ENCODE results near the gene C12orf50.

Gene C12orf50

GRCh38 chr12:87981495-87981894, 47.7 kb downstream of the C12orf50 start:
- no peak for TF ChIP-seq POLR2AphosphoS5 (IDR thresholded peaks at IDR 0.05; ENCODE audit: low read depth, low read length)
- TF ChIP-seq FOXP2 (optimal IDR thresholded peaks at IDR 0.05; ENCODE audit: borderline replicate concordance, extremely low read depth, extremely low read length, insufficient read depth) = no peak
- TF ChIP-seq REST (IDR thresholded peaks at IDR 0.05; ENCODE audit: insufficient read depth in 1 of 2, low read depth in 2 of 2, low read length in 2 of 2) = no peak
- no peak for TF ChIP-seq SIN3A (IDR thresholded peaks at IDR 0.05; ENCODE audit: borderline replicate concordance, insufficient read depth, low read length)
- TF ChIP-seq TAF1 (IDR thresholded peaks at IDR 0.05; ENCODE audit: borderline replicate concordance, insufficient read depth, low read length) = no peak

- TF ChIP-seq SIN3A (IDR thresholded peaks at IDR 0.05; ENCODE audit: borderline replicate concordance, insufficient read depth, low read length) (no peak), TAF1 (IDR thresholded peaks at IDR 0.05; ENCODE audit: borderline replicate concordance, insufficient read depth, low read length) (no peak), REST (IDR thresholded peaks at IDR 0.05; ENCODE audit: insufficient read depth in 1 of 2, low read depth in 2 of 2, low read length in 2 of 2) (no peak), FOXP2 (optimal IDR thresholded peaks at IDR 0.05; ENCODE audit: borderline replicate concordance, extremely low read depth, extremely low read length, insufficient read depth) (no peak)
These were observed 53.3 kb downstream of the C12orf50 start for GRCh38 chr12:87975879-87976278.

GRCh38 chr12:87967871-87968270, 61.3 kb downstream of the C12orf50 start:
- TF ChIP-seq REST (IDR thresholded peaks at IDR 0.05; ENCODE audit: insufficient read depth in 1 of 2, low read depth in 2 of 2, low read length in 2 of 2) (no peak), TAF1 (IDR thresholded peaks at IDR 0.05; ENCODE audit: borderline replicate concordance, insufficient read depth, low read length) (no peak), SIN3A (IDR thresholded peaks at IDR 0.05; ENCODE audit: borderline replicate concordance, insufficient read depth, low read length) (no peak), POLR2AphosphoS5 (IDR thresholded peaks at IDR 0.05; ENCODE audit: low read depth, low read length) (no peak), FOXP2 (optimal IDR thresholded peaks at IDR 0.05; ENCODE audit: borderline replicate concordance, extremely low read depth, extremely low read length, insufficient read depth) (no peak)

- TF ChIP-seq TAF1 (IDR thresholded peaks at IDR 0.05; ENCODE audit: borderline replicate concordance, insufficient read depth, low read length) (no peak), SIN3A (IDR thresholded peaks at IDR 0.05; ENCODE audit: borderline replicate concordance, insufficient read depth, low read length) (no peak), POLR2AphosphoS5 (IDR thresholded peaks at IDR 0.05; ENCODE audit: low read depth, low read length) (no peak), REST (IDR thresholded peaks at IDR 0.05; ENCODE audit: insufficient read depth in 1 of 2, low read depth in 2 of 2, low read length in 2 of 2) (no peak), FOXP2 (optimal IDR thresholded peaks at IDR 0.05; ENCODE audit: borderline replicate concordance, extremely low read depth, extremely low read length, insufficient read depth) (no peak)
These were observed 68.6 kb downstream of the C12orf50 start for GRCh38 chr12:87960566-87960965.
